C4-2B (cell line): ENCODE data around the gene AP1AR.

ENCODE experiments used
- ZFX ChIP-seq: fragments of 450-650 bp; IDR thresholded peaks from 2 replicates; pipeline ENCODE4 v1.6.1; 2017
- TF ChIP-seq, protein P1 (sequence below): fragments of 450-650 bp; conservative IDR thresholded peaks from 2 replicates; pipeline ENCODE4 v1.5.1; 2017; ENCODE audit warnings: mild to moderate bottlenecking

DNA sequence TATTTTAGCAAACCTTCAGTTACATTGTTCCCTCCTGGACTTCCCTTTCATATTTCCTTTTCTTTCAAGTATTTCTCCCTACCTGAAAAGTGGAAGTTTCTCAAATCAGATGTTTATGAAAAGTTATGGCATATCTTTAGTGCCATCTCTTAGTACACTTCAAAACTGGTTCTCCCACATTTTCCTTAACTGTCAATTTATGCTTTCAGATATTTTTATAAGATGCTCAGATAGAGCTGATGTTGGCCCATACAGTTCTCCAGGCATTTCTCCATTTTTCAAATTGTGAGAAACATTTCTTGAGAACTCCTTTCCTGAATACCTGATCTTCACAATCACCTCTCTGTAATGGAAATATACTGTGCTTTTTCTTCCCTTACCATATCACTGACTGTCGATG lies 32.5 kb upstream of the AP1AR start:
- TF ChIP-seq, protein P1, sequence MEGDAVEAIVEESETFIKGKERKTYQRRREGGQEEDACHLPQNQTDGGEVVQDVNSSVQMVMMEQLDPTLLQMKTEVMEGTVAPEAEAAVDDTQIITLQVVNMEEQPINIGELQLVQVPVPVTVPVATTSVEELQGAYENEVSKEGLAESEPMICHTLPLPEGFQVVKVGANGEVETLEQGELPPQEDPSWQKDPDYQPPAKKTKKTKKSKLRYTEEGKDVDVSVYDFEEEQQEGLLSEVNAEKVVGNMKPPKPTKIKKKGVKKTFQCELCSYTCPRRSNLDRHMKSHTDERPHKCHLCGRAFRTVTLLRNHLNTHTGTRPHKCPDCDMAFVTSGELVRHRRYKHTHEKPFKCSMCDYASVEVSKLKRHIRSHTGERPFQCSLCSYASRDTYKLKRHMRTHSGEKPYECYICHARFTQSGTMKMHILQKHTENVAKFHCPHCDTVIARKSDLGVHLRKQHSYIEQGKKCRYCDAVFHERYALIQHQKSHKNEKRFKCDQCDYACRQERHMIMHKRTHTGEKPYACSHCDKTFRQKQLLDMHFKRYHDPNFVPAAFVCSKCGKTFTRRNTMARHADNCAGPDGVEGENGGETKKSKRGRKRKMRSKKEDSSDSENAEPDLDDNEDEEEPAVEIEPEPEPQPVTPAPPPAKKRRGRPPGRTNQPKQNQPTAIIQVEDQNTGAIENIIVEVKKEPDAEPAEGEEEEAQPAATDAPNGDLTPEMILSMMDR = no peak
- TF ChIP-seq ZFX = no peak
